ENCODE measurements around the gene HAPLN3.

HAPLN3 gene

DNA sequence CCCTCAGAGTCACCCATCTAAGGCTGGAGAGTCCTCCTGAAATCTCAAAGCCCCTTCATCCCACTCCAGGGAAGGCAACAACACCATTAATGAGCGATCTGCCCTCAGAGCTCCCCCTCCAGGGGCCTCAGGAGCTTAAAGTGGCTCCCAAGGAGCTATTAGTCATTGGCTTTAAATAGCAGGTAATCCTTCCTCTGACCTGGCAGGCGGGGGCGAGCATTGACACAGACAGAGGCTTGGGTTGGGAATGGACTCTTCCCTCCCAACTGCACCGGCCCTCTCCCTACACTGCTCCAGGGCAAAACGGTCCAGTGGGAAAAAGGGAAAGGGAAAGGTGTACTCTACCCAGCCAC, 16.4 kb upstream of the HAPLN3 start:
- no peak for DNase-seq (ENCODE audit: low spot score)

GRCh38 chr15:88909956-88910831, 14.8 kb upstream of the HAPLN3 start:
- no peak for DNase-seq (ENCODE audit: low spot score)

DNA sequence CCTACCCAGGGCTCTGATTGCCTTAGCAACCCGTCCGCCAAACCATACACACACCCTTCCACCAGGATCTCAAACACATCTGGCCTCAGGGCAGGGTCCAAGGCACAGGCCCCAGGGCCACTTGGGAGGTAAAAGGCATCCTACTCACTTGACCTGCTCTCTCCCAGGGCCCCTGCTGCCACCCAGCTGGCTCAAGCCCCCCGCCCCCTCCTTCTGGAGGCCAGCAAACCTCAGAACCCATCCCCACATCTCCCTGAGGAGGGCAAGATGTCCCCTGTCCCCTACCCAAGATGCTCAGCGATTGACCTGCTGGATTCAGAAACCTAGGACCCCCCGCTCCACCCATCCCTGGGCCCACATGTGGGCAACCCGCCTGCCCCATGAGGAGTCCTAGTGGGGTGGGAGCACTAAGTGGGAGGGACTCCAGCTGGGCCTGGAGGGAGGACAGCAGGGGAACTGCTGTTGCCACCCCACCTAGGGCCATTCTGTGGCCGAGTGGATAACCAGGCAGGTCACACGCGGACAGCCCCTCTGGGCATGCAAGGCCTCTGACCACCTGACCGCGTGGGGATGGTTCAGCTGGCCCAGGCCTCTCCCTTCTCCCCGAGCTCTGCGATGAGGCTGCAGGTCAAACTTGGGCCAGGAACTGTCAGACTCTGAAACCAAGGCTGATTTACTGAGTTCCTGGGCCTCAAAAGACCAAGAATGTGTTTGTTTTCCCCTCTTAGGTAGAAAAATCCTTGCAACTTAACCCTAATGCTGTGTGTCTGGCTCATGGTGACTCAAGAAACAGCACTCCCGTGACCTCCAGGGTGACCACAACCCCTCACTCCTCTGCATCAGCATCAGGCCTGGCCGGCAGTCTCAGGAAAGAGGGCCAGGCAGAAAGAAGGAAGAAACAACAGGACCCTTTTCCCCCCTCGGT, 13.6 kb upstream of the HAPLN3 start:
- DNase-seq (ENCODE audit: low spot score) = no peak

- no peak for DNase-seq (ENCODE audit: low spot score)
Observed at GRCh38 chr15:88908123-88908522, 12.8 kb upstream of the HAPLN3 start.

- DNase-seq (ENCODE audit: low spot score) = no peak
Observed at GRCh38 chr15:88907111-88907510, 11.8 kb upstream of the HAPLN3 start.

DNA sequence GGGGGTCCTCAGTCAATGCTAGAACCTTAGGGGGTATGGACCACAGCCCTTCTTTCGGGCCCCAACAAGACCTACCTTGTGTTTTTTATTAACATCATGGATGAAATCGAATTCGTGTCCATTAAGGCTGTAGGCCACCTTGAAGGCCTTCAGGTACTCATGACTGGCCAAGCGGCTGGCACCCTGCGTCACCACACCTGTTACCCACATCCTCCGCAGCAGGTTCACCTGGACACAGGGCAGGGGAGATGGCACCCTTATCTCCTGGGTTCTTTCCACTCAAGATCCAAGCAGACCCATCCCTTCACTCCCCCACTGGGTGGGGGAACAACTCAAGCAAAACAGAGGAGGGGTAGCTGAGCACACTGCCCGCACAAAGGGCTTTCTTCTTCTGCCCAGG, 11.2 kb upstream of the HAPLN3 start:
- no peak for DNase-seq (ENCODE audit: low spot score)

DNA sequence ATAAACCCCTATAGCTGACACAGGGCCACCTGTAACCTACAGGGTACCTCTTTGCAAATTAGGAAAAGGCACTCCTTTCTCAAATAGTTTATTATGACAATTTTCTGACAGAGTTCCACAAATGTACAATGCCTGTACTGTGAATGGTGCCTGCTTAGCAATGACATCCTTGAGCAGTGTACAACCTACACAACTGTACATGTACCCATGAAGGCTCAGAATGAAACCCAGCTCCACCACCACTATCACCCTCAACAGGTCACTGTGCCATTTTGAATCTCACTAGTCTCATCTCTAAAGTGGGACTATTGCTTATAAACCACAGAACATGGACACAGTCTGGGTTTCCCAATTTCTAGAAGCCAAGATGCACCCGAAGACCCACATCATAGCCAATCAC, 10.8 kb upstream of the HAPLN3 start:
- no peak for DNase-seq (ENCODE audit: low spot score)

DNA sequence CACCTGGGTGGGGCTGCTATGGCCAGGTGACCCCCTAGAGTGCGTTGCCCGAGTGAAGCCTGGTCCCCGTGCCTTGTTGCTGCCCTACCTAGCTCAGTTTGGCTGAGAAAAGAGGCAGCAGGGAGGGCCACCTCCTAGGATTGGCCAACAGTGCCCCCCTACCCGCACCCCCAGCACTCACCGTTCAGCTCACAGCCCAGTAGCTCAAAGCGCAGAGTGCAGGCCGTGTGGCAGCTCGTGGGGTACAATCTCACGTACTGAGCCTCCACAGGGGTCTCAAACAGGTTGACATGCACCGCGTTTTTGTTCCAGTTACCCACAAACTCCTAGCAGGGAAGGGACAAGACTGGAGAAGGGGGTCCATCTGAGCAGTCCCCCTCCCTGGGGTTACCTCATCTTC, 10.2 kb upstream of the HAPLN3 start:
- DNase-seq (ENCODE audit: low spot score) = no peak

GRCh38 chr15:88904624-88905327, 9.4 kb upstream of the HAPLN3 start:
- DNase-seq (ENCODE audit: low spot score) = peak; percentile 97

- no peak for DNase-seq (ENCODE audit: low spot score)
Observed at GRCh38 chr15:88904257-88904623, 8.9 kb upstream of the HAPLN3 start.

- no peak for DNase-seq (ENCODE audit: low spot score)
Observed at GRCh38 chr15:88902846-88903245, 7.5 kb upstream of the HAPLN3 start.

DNA sequence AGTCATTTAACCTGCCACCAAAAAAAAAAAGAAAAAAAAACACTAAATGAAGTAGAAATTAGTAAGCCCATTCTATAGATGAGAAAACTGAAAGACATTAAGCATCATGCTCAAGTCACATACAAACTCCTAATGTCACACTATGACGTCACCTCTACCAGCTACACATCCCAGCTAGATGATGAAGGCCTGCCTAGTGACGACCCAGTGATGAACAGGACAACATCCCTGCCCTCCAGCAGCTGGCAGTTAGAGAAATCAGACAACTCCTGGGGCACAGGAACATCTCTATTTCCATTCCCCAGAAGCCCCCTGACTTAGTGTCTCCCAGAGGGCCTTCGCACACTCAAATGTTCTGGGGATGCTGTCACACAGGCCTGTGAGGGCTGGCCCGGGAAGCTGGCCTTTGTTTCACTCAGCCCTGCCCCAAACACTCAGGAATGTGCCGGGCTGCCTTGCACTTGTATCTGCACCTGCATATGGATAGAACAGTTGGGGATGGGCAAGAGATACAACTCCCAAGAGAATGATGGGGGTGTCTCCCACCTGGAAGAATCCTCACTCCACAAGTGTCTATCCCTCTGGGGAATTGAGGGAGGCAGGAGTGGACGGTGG, 7.0 kb upstream of the HAPLN3 start:
- DNase-seq (ENCODE audit: low spot score) = no peak

DNA sequence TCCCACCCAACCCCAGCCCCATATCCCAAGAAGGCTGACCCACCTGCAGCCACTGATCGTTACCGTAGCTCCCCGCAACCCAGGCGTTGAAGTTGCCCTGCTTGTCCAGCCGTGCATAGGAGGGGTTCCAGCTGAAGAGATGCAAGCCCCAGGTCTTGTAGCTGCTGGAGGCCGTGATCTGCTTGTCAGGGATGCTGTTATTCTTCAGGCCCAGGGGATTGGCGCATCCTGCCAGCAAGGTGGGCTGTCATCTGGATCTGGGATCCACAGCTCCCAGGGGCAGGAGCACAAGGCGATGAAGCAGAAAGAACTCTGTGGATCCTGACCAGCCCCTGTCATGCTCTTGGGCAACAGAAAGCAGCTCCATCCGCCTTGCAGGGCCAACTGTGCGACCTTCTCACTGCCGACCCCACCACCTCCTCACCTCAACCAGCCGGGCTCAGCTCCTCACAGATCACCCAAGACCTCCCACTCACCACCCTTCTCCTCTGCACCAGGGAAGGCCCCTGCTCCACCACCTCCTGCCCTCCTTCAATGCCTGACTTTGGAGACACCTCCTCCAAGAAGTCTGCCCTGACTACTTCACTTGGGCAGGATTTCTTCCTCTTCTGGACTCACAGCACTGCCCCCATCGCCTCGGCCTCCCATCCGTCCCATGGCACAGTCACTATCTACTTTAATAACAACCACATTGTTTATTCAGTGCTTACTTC, 6.3 kb upstream of the HAPLN3 start:
- DNase-seq (ENCODE audit: low spot score) = no peak

DNA sequence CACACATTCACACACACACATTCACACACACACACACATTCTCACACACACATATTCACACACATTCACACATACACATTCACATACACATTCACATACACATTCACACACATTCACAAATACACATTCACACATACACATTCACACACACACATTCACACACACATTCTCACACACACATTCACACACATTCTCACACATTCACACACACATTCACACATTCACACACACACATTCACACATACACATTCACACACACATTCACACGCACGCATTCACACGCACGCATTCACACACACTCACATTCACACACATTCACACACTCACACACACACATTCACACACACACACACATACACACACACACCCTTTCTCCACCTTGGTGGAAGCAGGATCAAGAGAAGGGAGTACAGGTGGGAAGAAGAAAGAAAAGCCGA, 5.7 kb upstream of the HAPLN3 start:
- no peak for DNase-seq (ENCODE audit: low spot score)

DNA sequence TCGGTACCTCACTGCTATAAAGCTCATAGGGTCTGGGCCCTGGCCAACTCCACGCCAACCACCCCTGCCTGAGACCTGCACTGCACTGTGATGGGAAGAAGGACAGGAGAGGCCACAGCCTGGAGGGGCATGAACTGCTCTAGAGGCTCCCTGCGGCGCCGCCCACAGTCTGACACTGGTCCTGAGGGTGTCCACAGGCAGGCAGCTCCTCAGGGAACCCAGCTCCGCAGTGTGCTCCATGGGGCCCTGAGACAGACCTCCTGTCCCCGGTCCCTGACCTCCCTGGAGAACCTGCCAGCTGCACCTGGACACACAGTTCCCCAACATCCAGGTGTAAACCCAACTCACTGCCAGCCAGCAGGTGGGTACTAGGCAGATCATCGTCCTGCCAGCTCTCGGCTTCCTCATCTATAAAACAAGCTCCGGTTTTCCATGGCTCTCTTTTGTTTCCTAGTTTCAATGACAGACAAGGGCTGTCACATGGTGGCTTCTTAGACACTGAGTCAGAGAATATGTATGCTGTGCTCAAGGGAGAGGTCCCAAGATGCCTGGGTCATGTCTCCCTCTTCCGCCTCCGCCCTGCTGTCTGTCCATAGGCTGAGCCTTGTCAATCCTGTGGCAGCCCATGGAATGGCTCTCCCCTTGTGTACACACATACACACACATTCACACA, 5.1 kb upstream of the HAPLN3 start:
- DNase-seq (ENCODE audit: low spot score) = no peak

GRCh38 chr15:88899251-88899650, 3.9 kb upstream of the HAPLN3 start:
- no peak for DNase-seq (ENCODE audit: low spot score)

DNA sequence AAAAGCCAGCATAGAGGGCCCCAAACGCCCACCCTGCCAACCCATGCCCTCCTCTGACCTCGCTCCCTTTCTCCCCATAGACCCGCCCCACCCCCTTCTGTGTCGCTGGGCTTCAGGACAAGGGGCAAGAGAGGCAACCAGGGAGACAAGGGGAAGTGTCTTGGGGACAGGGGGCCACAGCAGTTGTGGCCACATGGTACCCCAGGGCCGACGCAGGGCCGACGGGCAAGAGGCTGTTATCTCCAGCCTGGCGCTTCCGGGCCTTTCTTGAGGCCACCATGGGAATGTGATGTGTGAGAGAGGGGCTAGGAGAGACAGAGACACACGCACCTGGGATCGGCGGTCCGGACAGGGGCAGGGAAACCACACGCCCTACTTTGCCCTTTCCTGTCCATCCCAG, 3.4 kb upstream of the HAPLN3 start:
- DNase-seq (ENCODE audit: low spot score) = no peak

GRCh38 chr15:88897456-88898194, 2.3 kb upstream of the HAPLN3 start:
- peak; percentile 82 for DNase-seq (ENCODE audit: low spot score)

GRCh38 chr15:88897142-88897455, 1.8 kb upstream of the HAPLN3 start:
- DNase-seq (ENCODE audit: low spot score) = no peak

DNA sequence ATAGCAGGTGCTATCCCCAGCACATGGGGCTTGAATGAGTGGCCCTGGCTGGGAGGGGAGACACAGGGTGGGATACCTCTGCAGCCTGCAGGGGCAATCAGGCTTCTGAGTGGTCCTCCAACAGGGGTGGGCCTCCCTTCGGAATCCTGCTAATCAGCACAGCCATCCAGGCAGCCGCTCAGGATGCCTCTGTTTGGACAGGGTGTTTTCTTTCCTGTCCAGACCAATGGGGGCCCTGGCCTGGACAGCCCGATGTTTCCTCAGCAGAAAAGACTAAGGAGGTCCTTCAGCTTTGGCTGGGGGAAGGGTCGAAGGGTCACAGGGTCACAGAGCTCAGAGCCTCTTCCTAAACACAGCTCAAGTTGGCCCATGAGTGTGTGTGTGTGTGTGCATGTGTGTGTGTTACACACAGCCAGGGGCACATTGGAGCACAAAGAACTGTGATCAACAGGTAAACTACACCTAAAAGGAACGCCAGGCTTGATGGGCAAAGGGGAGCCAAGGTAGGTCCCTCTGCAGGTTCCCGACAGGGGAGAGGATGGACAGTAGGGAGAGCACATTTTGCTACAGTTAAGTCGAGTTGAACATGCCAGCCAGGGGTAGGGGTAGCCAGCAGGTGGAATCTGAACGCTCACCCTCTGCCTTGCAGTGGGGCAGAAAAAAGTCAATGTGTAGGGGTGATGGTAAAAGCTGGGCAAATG, 1.1 kb upstream of the HAPLN3 start:
- DNase-seq (ENCODE audit: low spot score) = no peak
